Breast epithelium (tissue), 4 donors: ENCODE results near the gene AKAP8L. TPM values are rescaled to one million over a fixed set of nuclear protein-coding genes. Genes with fewer than 3 reads are reported as not detected.

Experiments
- DNase-seq, 2 donors: peaks; one replicate each; pipeline ENCODE4 v3.0.0-alpha.2; 2019; ENCODE audit warnings: low spot score in 2 of 2
- H3K27ac ChIP-seq, 2 donors: fragments of 200-600 bp; sonication (generic) in 1 of 2; one replicate each; pipeline ENCODE4 v1.5.1; 2016 to 2019; ENCODE audit warnings: mild to moderate bottlenecking in 1 of 2
- H3K27me3 ChIP-seq, 2 donors: fragments of 200-600 bp; sonication (generic) in 1 of 2; one replicate each; pipeline versions ENCODE4 v1.5.1 to v1.6.0; 2017 to 2019; ENCODE audit warnings: control low read depth in 1 of 2, mild to moderate bottlenecking in 1 of 2
- H3K36me3 ChIP-seq: fragments of 200-600 bp; one replicate; pipeline ENCODE4 v1.5.1; 2019
- H3K4me1 ChIP-seq, 2 donors: fragments of 200-600 bp; sonication (generic); one replicate each; pipeline ENCODE4 v1.5.1; 2016 to 2019; ENCODE audit warnings: control low read depth in 1 of 2
- H3K4me3 ChIP-seq, 3 donors: fragments of 200-600 bp; sonication (generic); 1 replicate in 2 of 3; 2 replicates in 1 of 3; pipeline ENCODE4 v1.5.1; 2016 to 2019; ENCODE audit warnings: mild to moderate bottlenecking in 3 of 3, moderate library complexity in 2 of 3
- H3K9me3 ChIP-seq, 2 donors: fragments of 200-600 bp; sonication (generic) in 1 of 2; one replicate each; pipeline ENCODE4 v1.5.1; 2016 to 2019; ENCODE audit warnings: control low read depth in 1 of 2
- CTCF ChIP-seq, 3 donors: fragments of 450-650 bp; IDR thresholded peaks; one replicate each; pipeline ENCODE4 v1.5.1; 2016 to 2017; ENCODE audit warnings: antibody characterized with exemption in 3 of 3, mild to moderate bottlenecking in 3 of 3, moderate library complexity in 3 of 3
- POLR2A ChIP-seq: fragments of 450-650 bp; IDR thresholded peaks from one replicate; pipeline ENCODE4 v1.6.1; 2016; ENCODE audit warnings: antibody characterized with exemption, mild to moderate bottlenecking, moderate library complexity
- POLR2AphosphoS5 ChIP-seq, 3 donors: sonication (generic); formaldehyde crosslinking; IDR thresholded peaks; one replicate each; pipeline ENCODE4 v1.6.1; 2017; ENCODE audit warnings: antibody characterized with exemption in 3 of 3
- intact Hi-C: fragments of 100-400 bp; cut with DNase I; formaldehyde crosslinking; loops from one replicate; pipeline ENCODE4 v1.15.1; 2023; ENCODE audit warnings: low total_unique reads
- total RNA-seq, 3 donors: library from RNA; depleted of rRNA; stranded (reverse); fragments of >200 nt; gene quantifications; one replicate each; pipeline ENCODE4 v1.1.0, GENCODE V29; 2016

The AKAP8L gene
- total RNA-seq, 3 donors from 2014 or later = 77.6 to 141 (median 122) TPM

GRCh38 chr19:15372891-15373301 lies 45.9 kb downstream of the AKAP8L start:
- Histone ChIP-seq H3K27me3 (no peaks in the 10 kb centered on the region), H3K4me1 (peaks cover 9 to 22% of the 10 kb centered on the region in 2 donors), H3K9me3 (no peaks in the 10 kb centered on the region), H3K27ac (no peak overlapping the region), H3K4me3 (no peak overlapping the region), H3K36me3 (peaks cover 12% of the 10 kb centered on the region)
- TF ChIP-seq CTCF (IDR thresholded peaks at IDR 0.05) (no peak), POLR2A (no peak), POLR2AphosphoS5 (IDR thresholded peaks at IDR 0.05) (no peak)
- DNase-seq = no peak
- intact Hi-C loops = loop anchor here (10.0 kb wide), 1 partner anchor 48 kb away; no protein-coding TSS in a partner anchor

GRCh38 chr19:15372470-15372869 lies 46.3 kb downstream of the AKAP8L start:
- Histone ChIP-seq H3K9me3 (no peaks in the 10 kb centered on the region), H3K4me1 (peaks cover 9 to 18% of the 10 kb centered on the region in 2 donors), H3K36me3 (peaks cover 12% of the 10 kb centered on the region), H3K4me3 (no peak overlapping the region), H3K27me3 (no peaks in the 10 kb centered on the region), H3K27ac (no peak overlapping the region)
- no peak for TF ChIP-seq POLR2AphosphoS5 (IDR thresholded peaks at IDR 0.05)
- no peak for TF ChIP-seq CTCF (IDR thresholded peaks at IDR 0.05)
- no peak for TF ChIP-seq POLR2A
- intact Hi-C loops = loop anchor here (10.0 kb wide), 1 partner anchor 48 kb away; no protein-coding TSS in a partner anchor
- no peak for DNase-seq

- peaks cover 9 to 12% of the 10 kb centered on the region in 2 donors for H3K4me1 ChIP-seq
- no peaks in the 10 kb centered on the region for H3K9me3 ChIP-seq
- DNase-seq = no peak
- intact Hi-C loops = loop anchor here (10.0 kb wide), 1 partner anchor 47 kb away; no protein-coding TSS in a partner anchor
- peak overlapping the region in 1 of 2 donors; percentile 26 for H3K27ac ChIP-seq
- no peak for TF ChIP-seq POLR2AphosphoS5 (IDR thresholded peaks at IDR 0.05)
- no peak for TF ChIP-seq POLR2A
- TF ChIP-seq CTCF (IDR thresholded peaks at IDR 0.05) = no peak
- H3K27me3 ChIP-seq = no peaks in the 10 kb centered on the region
- no peak overlapping the region for H3K4me3 ChIP-seq
- peaks cover 12% of the 10 kb centered on the region for H3K36me3 ChIP-seq
Measured at GRCh38 chr19:15371786-15372380, 46.9 kb downstream of the AKAP8L start.

GRCh38 chr19:15371119-15371518 lies 47.7 kb downstream of the AKAP8L start:
- H3K9me3 ChIP-seq = no peaks in the 10 kb centered on the region
- peaks cover 12% of the 10 kb centered on the region for H3K36me3 ChIP-seq
- no peak for DNase-seq
- no peak overlapping the region for H3K4me3 ChIP-seq
- H3K4me1 ChIP-seq = peaks cover 9% of the 10 kb centered on the region in 2 donors
- H3K27me3 ChIP-seq = no peaks in the 10 kb centered on the region
- no peak overlapping the region for H3K27ac ChIP-seq
- TF ChIP-seq CTCF (IDR thresholded peaks at IDR 0.05) (no peak), POLR2AphosphoS5 (IDR thresholded peaks at IDR 0.05) (no peak), POLR2A (no peak)
- intact Hi-C loops = loop anchor here (10.0 kb wide), 1 partner anchor 46 kb away; no protein-coding TSS in a partner anchor

GRCh38 chr19:15369594-15369891 lies 49.2 kb downstream of the AKAP8L start:
- Histone ChIP-seq H3K4me1 (peaks cover 2 to 6% of the 10 kb centered on the region in 2 donors), H3K27me3 (no peaks in the 10 kb centered on the region), H3K27ac (no peak overlapping the region), H3K4me3 (no peak overlapping the region), H3K9me3 (no peaks in the 10 kb centered on the region), H3K36me3 (peaks cover 12% of the 10 kb centered on the region)
- TF ChIP-seq POLR2AphosphoS5 (IDR thresholded peaks at IDR 0.05) = no peak
- TF ChIP-seq POLR2A = no peak
- no peak for TF ChIP-seq CTCF (IDR thresholded peaks at IDR 0.05)
- DNase-seq = no peak
- intact Hi-C loops = no loop called here
